SK-N-SH treated with all-trans-retinoic acid at 6 μM for 48 hours (cell line): ENCODE measurements around the gene CRELD2.

Experiments
- CREB5 ChIP-seq: fragments of 250-450 bp; sonication (Bioruptor Pico); IDR thresholded peaks from 2 replicates; pipeline ENCODE4 v1.5.1; 2020; ENCODE audit warnings: low read depth, mild to moderate bottlenecking, moderate library complexity
- CSDC2 ChIP-seq: fragments of 250-450 bp; sonication (Bioruptor Pico); IDR thresholded peaks from 2 replicates; pipeline ENCODE4 v1.5.0; 2020; ENCODE audit warnings: mild to moderate bottlenecking, moderate library complexity
- GLIS3 ChIP-seq: fragments of 250-450 bp; sonication (Bioruptor Pico); IDR thresholded peaks from 2 replicates; pipeline ENCODE4 v1.5.0; 2020; ENCODE audit warnings: mild to moderate bottlenecking, moderate library complexity
- PATZ1 ChIP-seq: fragments of 250-450 bp; sonication (Bioruptor Pico); IDR thresholded peaks from 2 replicates; pipeline ENCODE4 v1.8.0; 2020; ENCODE audit warnings: mild to moderate bottlenecking, moderate library complexity, borderline replicate concordance
- POU6F1 ChIP-seq: fragments of 250-450 bp; sonication (Bioruptor Pico); IDR thresholded peaks from 2 replicates; pipeline ENCODE4 v1.8.0; 2021; ENCODE audit warnings: low read depth, mild to moderate bottlenecking, moderate library complexity, borderline replicate concordance
- PPARA ChIP-seq: fragments of 250-450 bp; sonication (Bioruptor Pico); IDR thresholded peaks from 2 replicates; pipeline ENCODE4 v1.5.0; 2020; ENCODE audit warnings: mild to moderate bottlenecking, borderline replicate concordance
- SNAI2 ChIP-seq: fragments of 250-450 bp; sonication (Bioruptor Pico); IDR thresholded peaks from 2 replicates; pipeline ENCODE4 v1.5.0; 2020; ENCODE audit warnings: mild to moderate bottlenecking, moderate library complexity
- ZFP3 ChIP-seq: fragments of 250-450 bp; sonication (Bioruptor Pico); IDR thresholded peaks from 2 replicates; pipeline ENCODE4 v1.5.0; 2020; ENCODE audit warnings: mild to moderate bottlenecking, moderate library complexity
- ZFP30 ChIP-seq: fragments of 450-650 bp; formaldehyde crosslinking; IDR thresholded peaks from 2 replicates; pipeline ENCODE4 v1.5.0; 2022; ENCODE audit warnings: mild to moderate bottlenecking, moderate library complexity
- ZNF565 ChIP-seq: fragments of 450-650 bp; formaldehyde crosslinking; conservative IDR thresholded peaks from 2 replicates; pipeline ENCODE4 v1.5.0; 2020; ENCODE audit warnings: low read depth, mild to moderate bottlenecking, moderate library complexity
- ZNF70 ChIP-seq: fragments of 450-650 bp; formaldehyde crosslinking; IDR thresholded peaks from 2 replicates; pipeline ENCODE4 v1.5.0; 2020; ENCODE audit warnings: mild to moderate bottlenecking, moderate library complexity
- ZNF8 ChIP-seq: fragments of 450-650 bp; formaldehyde crosslinking; IDR thresholded peaks from 2 replicates; pipeline ENCODE4 v1.5.0; 2020; ENCODE audit warnings: mild to moderate bottlenecking, moderate library complexity

- TF ChIP-seq PATZ1 (CRISPR knock-in tag) = no peak
- no peak for TF ChIP-seq ZFP3
- no peak for TF ChIP-seq ZNF8 (CRISPR knock-in tag)
- TF ChIP-seq CREB5 (CRISPR knock-in tag) = no peak
- no peak for TF ChIP-seq GLIS3 (CRISPR knock-in tag)
- no peak for TF ChIP-seq ZNF70
- TF ChIP-seq SNAI2 = no peak
- TF ChIP-seq ZFP30 (CRISPR knock-in tag) = no peak
- TF ChIP-seq ZNF565 = no peak
- TF ChIP-seq PPARA (CRISPR knock-in tag) = no peak
- TF ChIP-seq POU6F1 (CRISPR knock-in tag) = no peak
- TF ChIP-seq CSDC2 = no peak
Measured at GRCh38 chr22:49962012-49962750, 43.7 kb downstream of the CRELD2 start.
